GM12878 (cell line): ENCODE data around the gene SIRT2. TPM values are rescaled to one million over a fixed set of nuclear protein-coding genes. Genes with fewer than 3 reads are reported as not detected.

ENCODE experiments used
- ATAC-seq: fragments of 200-7000 bp; cut with Tn5 transposase; 3 replicates; pipeline ENCODE4 v1.9.1; 2020; ENCODE audit warnings: mild to moderate bottlenecking, moderate library complexity
- BruUV-seq: library from RNA; stranded (reverse); fragments of 400-500 nt; replicated peaks from 2 replicates; lab custom pipeline; 2021; lab: Mats Ljungman, UMichigan
- CTCF ChIA-PET: fragments of 300-600 bp; sonication (Branson Sonifier 250); formaldehyde crosslinking; extraction: SDS; loops from one replicate; lab custom pipeline; 2021; ENCODE audit warnings: inconsistent platforms; lab: Yijun Ruan, JAX
- POLR2A ChIA-PET: fragments of 350-600 bp; formaldehyde crosslinking; extraction: SDS; loops from one replicate; lab custom pipeline; 2021; ENCODE audit warnings: inconsistent platforms; lab: Charles Lee
- RAD21 ChIA-PET: fragments of 300-600 bp; sonication (Branson Sonifier 250); formaldehyde crosslinking; loops from one replicate; lab custom pipeline; 2023; ENCODE audit warnings: antibody characterized with exemption; ENCODE audit not compliant: unreplicated experiment; lab: Charles Lee
- SMC1A ChIA-PET: fragments of 300-600 bp; sonication (Branson Sonifier 250); formaldehyde crosslinking; loops from one replicate; lab custom pipeline; 2023; ENCODE audit not compliant: unreplicated experiment, uncharacterized antibody; lab: Charles Lee
- DNase-seq: peaks from one replicate; pipeline ENCODE4 v3.0.0-alpha.2; 2011; ENCODE audit warnings: low read depth, low spot score
- FAIRE-seq: peaks from 3 replicates; lab custom pipeline; 2011; peaks lifted over from hg19 to GRCh38; lab: Jason Lieb, UNC
- H2AFZ ChIP-seq: 2 replicates; pipeline ENCODE4 v1.6.0; 2011; ENCODE audit warnings: low read depth, low read length, control low read depth; ENCODE audit not compliant: control insufficient read depth
- H3K27ac ChIP-seq: 2 replicates; pipeline ENCODE4 v1.5.1; 2011; ENCODE audit warnings: control low read depth; ENCODE audit not compliant: control insufficient read depth, insufficient read depth
- H3K27me3 ChIP-seq, 2 experiments: replicated peaks in 1 of 2; 2 replicates each; pipeline versions ENCODE4 v1.6.0 to v1.6.1; 2011; ENCODE audit warnings: low read length in 1 of 2; ENCODE audit not compliant: control insufficient read depth in 2 of 2, insufficient read depth in 2 of 2
- H3K36me3 ChIP-seq, 2 experiments: 2 replicates each; pipeline ENCODE4 v1.5.1; 2011; ENCODE audit warnings: low read length in 1 of 2; ENCODE audit not compliant: control insufficient read depth in 2 of 2, insufficient read depth in 2 of 2
- H3K4me1 ChIP-seq: 2 replicates; pipeline ENCODE4 v1.6.1; 2011; ENCODE audit warnings: mild to moderate bottlenecking, low read length, moderate library complexity, mixed read lengths; ENCODE audit not compliant: control insufficient read depth, insufficient read depth
- H3K4me2 ChIP-seq: 2 replicates; pipeline ENCODE4 v1.6.0; 2011; ENCODE audit warnings: control low read depth; ENCODE audit not compliant: control insufficient read depth, insufficient read depth
- H3K4me3 ChIP-seq: fragments of 200-600 bp; sonication (generic); 2 replicates; pipeline ENCODE4 v1.5.1; 2016
- H3K79me2 ChIP-seq: 2 replicates; pipeline ENCODE4 v1.6.0; 2011; ENCODE audit warnings: low read length; ENCODE audit not compliant: control insufficient read depth, insufficient read depth
- H3K9ac ChIP-seq: 2 replicates; pipeline ENCODE4 v1.8.0; 2011; ENCODE audit warnings: low read length, control low read depth, mixed read lengths; ENCODE audit not compliant: control insufficient read depth, insufficient read depth
- H3K9me3 ChIP-seq: replicated peaks from 3 replicates; pipeline ENCODE4 v1.5.1; 2011; ENCODE audit warnings: mild to moderate bottlenecking, low read length; ENCODE audit not compliant: control insufficient read depth, insufficient read depth
- H4K20me1 ChIP-seq: 2 replicates; pipeline ENCODE4 v1.6.0; 2011; ENCODE audit not compliant: control insufficient read depth, insufficient read depth
- CEBPB ChIP-seq, 2 experiments: fragments of 150-350 bp in 1 of 2; IDR thresholded peaks; 2 replicates each; pipeline ENCODE4 v1.6.1; 2012 to 2014; ENCODE audit warnings: low read depth in 2 of 2, low read length in 2 of 2, borderline replicate concordance in 1 of 2, inconsistent platforms in 1 of 2
- ESRRA ChIP-seq: IDR thresholded peaks from 2 replicates; pipeline ENCODE4 v1.6.1; 2012; ENCODE audit warnings: mild to moderate bottlenecking, low read length, improper control_type of control experiment
- HCFC1 ChIP-seq: fragments of 150-350 bp; IDR thresholded peaks from 2 replicates; pipeline ENCODE4 v1.6.1; 2014; ENCODE audit warnings: low read length
- KLF5 ChIP-seq: fragments of 450-650 bp; IDR thresholded peaks from 2 replicates; pipeline ENCODE4 v1.6.1; 2014; ENCODE audit warnings: mild to moderate bottlenecking; ENCODE audit not compliant: partially characterized antibody
- LARP7 ChIP-seq: fragments of 450-650 bp; IDR thresholded peaks from 2 replicates; pipeline ENCODE4 v1.6.1; 2017; ENCODE audit warnings: mild to moderate bottlenecking
- SKIL ChIP-seq: fragments of 450-650 bp; IDR thresholded peaks from 2 replicates; pipeline ENCODE4 v1.6.1; 2017; ENCODE audit warnings: mild to moderate bottlenecking, low read depth, inconsistent platforms; ENCODE audit not compliant: poor library complexity, severe bottlenecking
- SREBF2 ChIP-seq: IDR thresholded peaks from 2 replicates; pipeline ENCODE4 v1.6.1; 2012; ENCODE audit warnings: mild to moderate bottlenecking, low read length
- ZBTB4 ChIP-seq: fragments of 450-650 bp; formaldehyde crosslinking; IDR thresholded peaks from 2 replicates; pipeline ENCODE4 v1.4.0; 2022; ENCODE audit warnings: mild to moderate bottlenecking, moderate library complexity
- ZNF274 ChIP-seq: IDR thresholded peaks from one replicate; pipeline ENCODE4 v1.8.0; 2011; ENCODE audit not compliant: insufficient read length, insufficient read depth
- WGBS: methylation state at CpG from one replicate; pipeline ENCODE4 v1.1.6; 2016; ENCODE audit warnings: low lambda C conversion rate; ENCODE audit not compliant: insufficient replicate concordance, insufficient coverage; ENCODE audit errors: missing lambda C conversion rate; 5-methylcytosine and 5-hydroxymethylcytosine counted together
- in situ Hi-C: fragments of 300-500 bp; cut with MboI; formaldehyde crosslinking; loops from 9 replicates; pipeline ENCODE4 v1.14.3; 2018; ENCODE audit warnings: mixed read lengths
- intact Hi-C: fragments of 100-400 bp; cut with micrococcal nuclease; formaldehyde crosslinking; loops from one replicate; pipeline ENCODE4 v1.14.2; 2022; ENCODE audit not compliant: unreplicated experiment
- polyA plus RNA-seq, 11 experiments: library from polyadenylated mRNA; depleted of rRNA in 4 of 11; unstranded in 6 of 11; stranded (reverse) in 5 of 11; fragments of >200 nt; fragmentation: Nextera tagmentation in 4 of 11; fragmentation: Illumina TruSeq in 1 of 11; extraction: Ambion mirVana in 4 of 11; extraction: Trizol in 1 of 11; gene quantifications; 1 replicate in 1 of 11; 2 replicates in 10 of 11; pipeline versions ENCODE4 v1.2.1 to v1.2.3, GENCODE V29; 2011 to 2016; ENCODE audit warnings: inconsistent platforms in 2 of 11, missing spikeins in 2 of 11, low read depth in 1 of 11
- total RNA-seq, 4 experiments: library from RNA; depleted of rRNA in 3 of 4; stranded (reverse); fragments of >200 nt in 3 of 4; fragmentation: Illumina TruSeq in 1 of 4; extraction: Trizol in 1 of 4; gene quantifications; 2 replicates each; pipeline versions ENCODE4 v1.2.1 to v1.2.3, GENCODE V29; 2013 to 2021
- TF ChIP-seq, protein P1 (sequence below): IDR thresholded peaks from 2 replicates; pipeline ENCODE4 v1.6.1; 2012; ENCODE audit warnings: low read depth, low read length, improper control_type of control experiment
- TF ChIP-seq, protein P2 (sequence below): fragments of 450-650 bp; IDR thresholded peaks from 2 replicates; pipeline ENCODE4 v1.6.1; 2017; ENCODE audit warnings: antibody characterized with exemption, mild to moderate bottlenecking, moderate library complexity

Gene SIRT2
- total and polyA plus RNA-seq, 10 of the 15 experiments (the other 5 are each of a cell fraction or from before 2014, with no cell fraction given): 1.4 to 38.7 (median 24.1) TPM

GRCh38 chr19:38941979-38942378 is 42.6 kb upstream of the SIRT2 start:
- RAD21 ChIA-PET: no interaction called here
- intact Hi-C loops (no loop called here), in situ Hi-C loops (no loop called here)
- Histone ChIP-seq H3K4me3 (no peak overlapping the region), H3K36me3 (no peaks in the 10 kb centered on the region), H3K27ac (no peak overlapping the region), H3K9me3 (no peaks in the 10 kb centered on the region), H3K4me2 (no peak overlapping the region), H3K4me1 (no peaks in the 10 kb centered on the region), H4K20me1 (no peaks in the 10 kb centered on the region), H3K27me3 (no peaks in the 10 kb centered on the region; a peak in 1 of 4 replicates), H3K9ac (no peak overlapping the region), H2AFZ (no peak overlapping the region), H3K79me2 (no peaks in the 10 kb centered on the region)
- FAIRE-seq (no peak), DNase-seq (no peak), ATAC-seq (no peak)
- POLR2A ChIA-PET: no interaction called here
- SMC1A ChIA-PET: no interaction called here
- CTCF ChIA-PET: interaction anchor here (0.9 kb wide), 1 partner anchor 12 kb away, joined by 3 read pairs; the partner anchor contains the start of genes MRPS12 and SARS2
- BruUV-seq: no TSS peak
- whole genome bisulfite sequencing: 72% methylated on average over 1 of the region's 2 CpGs
- no peak for TF ChIP-seq HCFC1
- TF ChIP-seq ZNF274: no peak
- TF ChIP-seq ESRRA: no peak
- no peak for TF ChIP-seq ZBTB4
- TF ChIP-seq, protein P1, sequence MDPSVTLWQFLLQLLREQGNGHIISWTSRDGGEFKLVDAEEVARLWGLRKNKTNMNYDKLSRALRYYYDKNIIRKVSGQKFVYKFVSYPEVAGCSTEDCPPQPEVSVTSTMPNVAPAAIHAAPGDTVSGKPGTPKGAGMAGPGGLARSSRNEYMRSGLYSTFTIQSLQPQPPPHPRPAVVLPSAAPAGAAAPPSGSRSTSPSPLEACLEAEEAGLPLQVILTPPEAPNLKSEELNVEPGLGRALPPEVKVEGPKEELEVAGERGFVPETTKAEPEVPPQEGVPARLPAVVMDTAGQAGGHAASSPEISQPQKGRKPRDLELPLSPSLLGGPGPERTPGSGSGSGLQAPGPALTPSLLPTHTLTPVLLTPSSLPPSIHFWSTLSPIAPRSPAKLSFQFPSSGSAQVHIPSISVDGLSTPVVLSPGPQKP: no peak
- TF ChIP-seq SKIL: no peak
- TF ChIP-seq, protein P2, sequence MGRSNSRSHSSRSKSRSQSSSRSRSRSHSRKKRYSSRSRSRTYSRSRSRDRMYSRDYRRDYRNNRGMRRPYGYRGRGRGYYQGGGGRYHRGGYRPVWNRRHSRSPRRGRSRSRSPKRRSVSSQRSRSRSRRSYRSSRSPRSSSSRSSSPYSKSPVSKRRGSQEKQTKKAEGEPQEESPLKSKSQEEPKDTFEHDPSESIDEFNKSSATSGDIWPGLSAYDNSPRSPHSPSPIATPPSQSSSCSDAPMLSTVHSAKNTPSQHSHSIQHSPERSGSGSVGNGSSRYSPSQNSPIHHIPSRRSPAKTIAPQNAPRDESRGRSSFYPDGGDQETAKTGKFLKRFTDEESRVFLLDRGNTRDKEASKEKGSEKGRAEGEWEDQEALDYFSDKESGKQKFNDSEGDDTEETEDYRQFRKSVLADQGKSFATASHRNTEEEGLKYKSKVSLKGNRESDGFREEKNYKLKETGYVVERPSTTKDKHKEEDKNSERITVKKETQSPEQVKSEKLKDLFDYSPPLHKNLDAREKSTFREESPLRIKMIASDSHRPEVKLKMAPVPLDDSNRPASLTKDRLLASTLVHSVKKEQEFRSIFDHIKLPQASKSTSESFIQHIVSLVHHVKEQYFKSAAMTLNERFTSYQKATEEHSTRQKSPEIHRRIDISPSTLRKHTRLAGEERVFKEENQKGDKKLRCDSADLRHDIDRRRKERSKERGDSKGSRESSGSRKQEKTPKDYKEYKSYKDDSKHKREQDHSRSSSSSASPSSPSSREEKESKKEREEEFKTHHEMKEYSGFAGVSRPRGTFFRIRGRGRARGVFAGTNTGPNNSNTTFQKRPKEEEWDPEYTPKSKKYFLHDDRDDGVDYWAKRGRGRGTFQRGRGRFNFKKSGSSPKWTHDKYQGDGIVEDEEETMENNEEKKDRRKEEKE: no peak
- TF ChIP-seq KLF5: no peak
- TF ChIP-seq LARP7: no peak
- TF ChIP-seq CEBPB (IDR thresholded peaks at IDR 0.05; ENCODE audit: borderline replicate concordance in 1 of 2, low read depth in 2 of 2, low read length in 2 of 2): no peak
- TF ChIP-seq SREBF2: no peak
